ENCODE results near the gene SH3PXD2B.

DNA sequence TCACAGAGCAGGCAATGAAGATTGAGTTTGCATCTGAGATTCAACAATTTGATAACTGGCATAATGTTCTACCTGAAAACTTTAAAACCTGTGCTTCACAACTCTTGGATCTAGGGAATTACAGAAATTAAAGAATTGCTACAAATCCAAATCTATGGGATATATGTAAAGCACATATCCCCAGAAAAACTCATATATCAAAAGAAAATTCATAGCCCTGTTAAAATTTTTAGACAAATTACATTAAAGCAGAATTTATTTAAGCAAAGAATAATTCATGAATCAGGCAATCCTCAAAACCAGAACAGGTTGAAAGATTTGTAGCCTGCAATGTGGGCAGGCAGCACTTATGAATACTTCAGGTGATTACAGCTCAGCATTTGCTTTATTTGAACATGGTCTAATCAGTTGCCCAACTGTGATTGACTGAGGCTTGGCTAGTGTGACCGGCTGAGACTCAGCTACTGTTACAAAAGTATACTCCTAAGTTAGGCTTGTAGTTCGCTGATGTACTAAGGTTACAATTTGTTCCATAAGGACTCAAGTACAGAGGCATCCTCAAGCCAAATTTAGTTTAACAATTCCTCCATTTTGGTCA is 160.5 kb downstream of the SH3PXD2B start:
- TF ChIP-seq, protein P1, sequence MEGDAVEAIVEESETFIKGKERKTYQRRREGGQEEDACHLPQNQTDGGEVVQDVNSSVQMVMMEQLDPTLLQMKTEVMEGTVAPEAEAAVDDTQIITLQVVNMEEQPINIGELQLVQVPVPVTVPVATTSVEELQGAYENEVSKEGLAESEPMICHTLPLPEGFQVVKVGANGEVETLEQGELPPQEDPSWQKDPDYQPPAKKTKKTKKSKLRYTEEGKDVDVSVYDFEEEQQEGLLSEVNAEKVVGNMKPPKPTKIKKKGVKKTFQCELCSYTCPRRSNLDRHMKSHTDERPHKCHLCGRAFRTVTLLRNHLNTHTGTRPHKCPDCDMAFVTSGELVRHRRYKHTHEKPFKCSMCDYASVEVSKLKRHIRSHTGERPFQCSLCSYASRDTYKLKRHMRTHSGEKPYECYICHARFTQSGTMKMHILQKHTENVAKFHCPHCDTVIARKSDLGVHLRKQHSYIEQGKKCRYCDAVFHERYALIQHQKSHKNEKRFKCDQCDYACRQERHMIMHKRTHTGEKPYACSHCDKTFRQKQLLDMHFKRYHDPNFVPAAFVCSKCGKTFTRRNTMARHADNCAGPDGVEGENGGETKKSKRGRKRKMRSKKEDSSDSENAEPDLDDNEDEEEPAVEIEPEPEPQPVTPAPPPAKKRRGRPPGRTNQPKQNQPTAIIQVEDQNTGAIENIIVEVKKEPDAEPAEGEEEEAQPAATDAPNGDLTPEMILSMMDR (IDR thresholded peaks at IDR 0.05; ENCODE audit: low read length), result no peak
- no peak for TF ChIP-seq EZH2 (IDR thresholded peaks at IDR 0.05; ENCODE audit: borderline replicate concordance, low read length)

Measured in OCI-LY1 (cell line).